Inferior parietal cortex (tissue), 1 donor: ENCODE measurements around the gene COX4I1.

ENCODE experiments used
- DNase-seq: peaks from one replicate; pipeline ENCODE4 v3.0.0-alpha.2; 2016; ENCODE audit errors: extremely low spot score

COX4I1 gene

DNA sequence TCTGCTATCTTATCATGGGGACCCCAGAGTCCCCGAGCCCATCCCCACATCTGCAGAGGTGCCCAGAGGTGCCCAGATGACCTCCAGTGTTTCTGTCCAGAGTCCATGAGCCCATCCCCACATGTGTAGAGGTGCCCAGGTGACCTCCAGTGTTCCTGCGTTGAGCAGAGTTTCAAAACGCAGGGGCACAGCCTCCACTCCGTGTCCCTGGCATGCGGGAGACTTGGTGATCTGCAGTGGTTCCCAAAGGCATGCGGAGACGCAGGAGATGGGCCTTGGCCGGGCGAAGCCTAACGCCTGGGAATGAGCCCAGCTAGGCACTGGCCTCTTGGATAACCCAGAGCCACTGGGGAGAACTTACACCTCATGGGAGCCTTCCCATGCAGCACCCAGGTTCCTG is 41.3 kb downstream of the COX4I1 start:
- DNase-seq, result no peak

DNA sequence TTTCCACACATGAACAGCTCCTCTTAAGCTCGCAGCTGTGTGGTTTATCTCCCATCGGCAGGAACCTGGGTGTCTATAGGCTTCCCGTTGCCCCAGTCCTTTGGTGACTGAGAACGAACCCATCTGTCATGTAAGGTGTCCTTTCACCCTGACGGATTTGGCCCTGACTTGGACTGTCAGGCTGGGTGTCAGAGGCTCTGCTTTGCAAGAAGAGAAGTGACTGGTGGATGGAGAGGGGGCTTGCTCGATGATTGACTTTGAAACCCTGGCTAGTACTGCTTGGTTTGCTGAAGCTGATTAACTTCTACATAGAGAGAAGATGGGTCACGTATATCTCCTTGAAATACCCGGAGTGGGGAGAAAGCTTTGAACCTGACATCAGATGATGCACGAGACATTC is 42.9 kb downstream of the COX4I1 start:
- no peak for DNase-seq

DNA sequence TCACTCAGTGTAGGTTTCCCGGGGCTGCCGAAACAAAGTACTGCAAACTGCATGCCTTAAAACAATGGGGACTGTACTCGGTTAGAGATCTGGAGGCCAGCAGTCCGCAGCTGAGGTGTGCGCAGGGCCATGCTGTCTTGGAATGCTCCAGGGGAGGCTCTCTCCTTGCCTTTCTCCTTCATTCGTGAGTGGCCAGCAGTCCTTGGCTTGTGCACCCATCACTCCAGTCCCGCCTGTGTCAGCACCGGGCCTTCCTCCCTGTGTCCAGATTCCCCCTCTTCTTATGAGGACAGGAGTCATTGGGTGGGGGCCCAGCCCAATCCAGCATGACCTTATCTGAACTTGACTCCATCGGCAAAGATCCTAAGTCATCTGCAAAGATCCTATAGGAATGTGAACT is 43.4 kb downstream of the COX4I1 start:
- DNase-seq, result no peak

DNA sequence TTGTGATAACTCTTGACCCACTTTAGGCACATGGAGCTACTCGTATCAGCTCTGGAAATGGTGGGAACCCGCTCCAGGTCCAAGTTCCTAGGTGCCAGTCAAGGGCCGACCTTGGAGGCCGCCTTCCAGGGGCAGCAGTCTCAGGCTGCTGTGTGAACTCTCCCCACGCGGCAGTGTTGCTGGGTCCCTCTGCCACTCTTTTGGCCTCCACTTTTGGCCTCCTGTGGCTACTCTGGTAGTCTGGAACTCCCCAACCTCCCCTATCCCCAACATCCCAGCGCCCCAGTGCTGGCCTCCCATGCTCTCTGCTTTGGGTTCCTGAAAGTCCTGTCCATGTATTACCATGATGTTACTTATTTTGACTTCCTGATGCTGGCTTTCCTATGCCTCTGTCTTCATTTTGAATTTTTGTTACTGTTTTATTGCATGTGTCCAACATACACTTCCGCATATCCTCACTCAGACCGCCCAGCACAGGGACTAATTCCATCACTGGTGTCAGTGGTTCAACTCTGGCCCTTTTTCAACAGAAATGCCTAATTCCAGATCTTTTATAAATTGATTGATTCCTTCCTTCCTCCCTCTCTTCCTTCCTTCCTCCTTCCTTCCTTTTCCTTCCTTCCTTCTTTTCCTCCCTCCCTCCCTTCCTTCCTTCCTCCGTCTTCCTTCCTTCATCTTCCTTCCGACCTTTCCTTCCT is 44.1 kb downstream of the COX4I1 start:
- DNase-seq, result no peak

DNA sequence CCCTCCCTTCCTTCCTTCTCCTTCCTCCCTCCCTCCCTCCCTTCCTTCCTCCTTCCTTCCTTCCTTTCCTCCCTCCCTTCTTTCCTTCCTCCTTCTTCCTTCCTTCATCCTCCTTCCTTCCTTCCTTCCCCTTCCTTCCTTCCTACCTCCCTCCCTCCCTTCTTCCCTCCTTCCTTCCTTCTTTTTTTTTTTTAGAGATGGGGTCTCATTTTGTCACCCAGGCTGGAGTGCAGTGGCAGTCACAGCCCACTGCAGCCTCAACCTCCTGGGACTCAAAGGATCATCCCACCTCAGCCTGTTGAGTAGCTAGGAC is 44.6 kb downstream of the COX4I1 start:
- no peak for DNase-seq

DNA sequence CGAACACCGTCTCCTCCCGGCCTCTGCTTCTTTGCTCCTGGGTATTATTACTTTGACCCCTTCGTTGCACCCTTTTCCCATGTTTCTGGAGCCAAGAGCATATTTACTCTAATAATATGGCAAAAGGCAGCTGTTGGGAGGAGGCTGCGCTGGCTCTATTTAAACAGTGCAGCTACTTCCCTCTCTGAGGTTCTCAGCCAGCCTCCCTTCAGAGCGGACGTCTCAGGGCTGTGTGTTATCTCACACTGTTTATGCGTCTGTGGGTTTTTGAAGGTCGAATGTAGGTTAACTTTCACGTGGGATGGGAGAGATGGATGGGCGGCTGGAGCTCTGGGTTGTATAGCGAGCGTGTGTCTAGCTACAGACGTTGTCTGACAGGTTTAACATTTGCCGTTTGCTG is 45.3 kb downstream of the COX4I1 start:
- no peak for DNase-seq

DNA sequence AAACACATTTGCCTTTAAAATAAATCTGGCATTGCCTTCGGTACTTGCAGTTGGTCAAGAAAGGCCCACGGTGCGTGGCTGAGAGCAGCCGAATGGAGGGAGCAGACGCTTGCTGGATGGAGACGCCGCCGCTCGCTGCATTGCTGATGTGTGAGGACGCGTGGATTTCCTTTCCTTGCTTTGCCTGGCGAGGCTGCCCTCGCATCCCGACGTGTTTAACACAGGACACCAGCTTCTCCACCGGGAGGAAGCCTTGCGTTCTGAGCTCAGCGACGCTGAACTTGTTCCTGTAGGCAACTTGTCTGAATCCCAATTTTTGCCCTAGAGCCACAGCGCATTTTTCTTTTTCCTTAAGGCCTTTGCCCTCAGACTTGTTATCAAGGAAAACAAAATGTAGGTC is 45.8 kb downstream of the COX4I1 start:
- DNase-seq, result no peak

DNA sequence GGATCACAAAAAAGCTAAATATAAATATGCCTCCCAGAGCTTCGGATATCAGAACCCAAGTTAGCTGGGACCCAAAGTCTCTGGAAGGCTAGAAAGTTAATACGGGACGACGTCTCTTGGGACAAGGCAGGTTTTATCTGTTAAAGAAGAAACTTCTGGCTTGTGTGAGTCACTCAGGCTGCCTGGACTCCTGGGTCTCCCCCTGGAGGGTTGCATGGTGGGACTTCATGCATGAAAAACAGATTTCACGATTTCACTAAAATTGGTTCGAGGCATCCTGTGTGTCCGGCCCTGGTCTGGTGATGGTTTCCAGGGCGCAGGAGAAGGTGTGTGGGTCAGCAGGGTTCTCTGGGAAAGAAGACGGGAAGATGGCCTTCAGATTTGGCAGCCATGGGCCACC is 47.0 kb downstream of the COX4I1 start:
- no peak for DNase-seq

DNA sequence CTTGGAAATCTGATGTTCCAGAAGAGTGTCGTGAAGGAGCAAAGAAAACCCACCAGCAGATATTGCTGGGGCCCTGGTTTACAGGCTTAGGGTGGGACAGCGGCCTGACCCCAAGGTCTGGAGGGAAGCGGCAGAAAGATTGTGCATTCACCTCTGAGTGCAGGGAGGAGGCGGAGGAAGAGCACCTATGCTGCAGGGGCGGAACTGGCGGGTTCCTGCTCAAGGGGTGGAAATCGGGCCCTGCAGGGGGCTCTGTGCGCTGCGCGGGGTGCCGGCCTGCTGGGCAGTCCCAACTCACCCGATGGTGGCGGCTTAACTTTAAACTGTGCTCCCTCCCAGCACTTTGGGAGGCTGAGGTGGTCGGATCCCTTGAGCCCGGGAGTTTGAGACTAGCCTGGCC is 47.5 kb downstream of the COX4I1 start:
- no peak for DNase-seq

DNA sequence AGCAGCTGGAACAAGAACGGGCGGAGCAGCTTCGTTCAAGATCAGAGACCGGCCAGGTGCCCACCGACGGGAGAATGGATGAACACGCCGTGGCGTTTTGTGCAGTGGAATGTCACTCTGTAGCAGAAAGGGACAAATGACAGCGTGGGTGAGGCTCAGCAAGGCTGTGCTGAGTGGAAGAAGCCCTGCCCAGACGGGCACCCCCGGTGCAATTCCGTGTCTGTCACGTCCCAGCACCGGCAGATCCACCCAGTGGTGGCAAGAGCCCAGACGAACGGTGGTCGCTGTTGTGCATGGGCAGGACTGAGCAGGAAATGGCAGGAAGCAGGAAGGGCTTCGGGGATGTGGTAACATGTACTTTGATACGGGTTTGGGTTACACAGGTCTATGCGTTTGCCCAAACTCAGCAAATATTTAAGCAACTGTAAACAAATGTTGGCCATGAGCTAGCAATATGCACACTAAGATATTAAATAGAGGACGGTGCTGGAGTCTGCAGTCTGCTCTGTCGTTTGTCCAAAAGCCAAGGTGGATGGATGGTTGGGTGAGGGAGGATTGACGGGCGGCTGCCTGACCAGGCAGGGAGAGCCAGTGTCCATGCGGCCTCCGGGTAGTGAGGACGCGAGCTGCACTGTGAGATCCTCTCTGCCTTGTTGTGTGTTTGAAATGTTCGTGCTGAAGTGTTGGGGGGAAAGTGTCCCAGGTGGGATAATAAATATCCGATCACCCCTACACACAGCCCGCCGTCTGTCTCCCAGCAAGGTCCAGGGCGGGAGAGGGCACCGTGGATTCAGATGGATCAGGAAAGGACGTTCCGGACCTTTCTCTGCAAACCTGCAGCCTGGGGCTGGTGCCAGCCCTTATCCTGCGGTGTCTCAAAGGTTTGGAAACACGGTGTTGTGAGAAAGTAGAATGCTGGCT is 48.4 kb downstream of the COX4I1 start:
- no peak for DNase-seq

DNA sequence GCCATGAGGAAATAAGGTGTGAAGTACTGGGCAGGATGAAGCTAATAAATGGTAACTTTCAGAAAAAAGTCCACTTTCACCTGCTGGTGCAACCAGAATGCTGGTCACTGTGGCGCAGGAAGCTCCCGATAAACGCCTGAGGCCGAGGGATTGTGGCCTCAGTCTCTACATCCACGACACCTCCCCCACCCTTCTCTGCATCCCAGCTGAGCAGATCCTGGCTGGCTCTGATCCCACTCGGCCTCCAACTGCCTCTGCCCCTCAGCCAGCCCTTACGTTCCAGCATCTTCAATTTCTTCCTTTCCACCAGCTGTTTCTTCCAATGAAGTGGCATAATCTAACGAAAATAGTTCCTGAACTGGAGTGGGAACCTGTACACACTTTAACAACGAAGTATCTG is 49.5 kb downstream of the COX4I1 start:
- no peak for DNase-seq

DNA sequence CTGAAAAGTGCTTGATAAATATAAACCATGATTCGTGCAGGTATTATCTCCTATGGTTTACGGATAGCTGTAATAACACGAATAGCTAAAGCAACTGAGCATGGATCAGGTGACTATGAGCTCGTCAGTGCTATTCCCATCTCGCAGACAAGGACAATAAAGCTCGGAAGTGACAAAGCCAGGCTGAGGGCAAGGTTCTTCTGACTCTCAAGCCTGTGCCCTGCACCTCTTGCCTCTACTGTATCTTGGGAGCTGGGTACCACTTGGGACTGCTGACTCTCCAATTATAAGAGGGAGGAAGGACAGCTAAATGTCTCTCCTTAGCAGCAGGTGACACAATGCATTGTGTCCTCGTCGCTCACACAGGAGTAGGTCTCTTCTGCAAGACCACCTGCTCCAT is 49.9 kb downstream of the COX4I1 start:
- DNase-seq, result no peak

DNA sequence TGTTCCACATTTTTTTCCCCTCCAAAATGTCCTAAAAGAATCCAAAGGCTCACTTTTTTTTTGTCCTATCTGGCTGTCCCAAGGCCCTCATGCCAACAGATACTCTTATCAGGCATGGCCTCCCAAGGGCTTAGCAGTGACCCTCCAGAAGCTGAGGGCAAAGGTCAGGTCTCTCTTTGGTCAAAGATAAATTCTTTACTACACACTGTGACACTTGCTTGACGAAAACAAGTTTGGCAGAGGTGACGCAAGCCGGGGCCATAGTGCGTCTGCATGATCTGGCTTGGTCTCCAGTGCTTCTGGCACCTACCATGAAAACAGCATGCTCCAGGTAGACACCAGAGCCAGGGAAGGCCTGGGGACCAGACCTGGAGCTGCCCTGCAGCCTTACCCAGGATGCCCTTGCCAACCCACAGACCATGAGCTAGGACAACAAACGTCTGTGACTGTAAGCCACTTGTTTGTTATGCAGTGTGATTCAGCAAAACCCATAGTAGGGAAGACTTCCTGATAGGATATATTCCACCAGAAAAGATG is 50.9 kb downstream of the COX4I1 start:
- no peak for DNase-seq

DNA sequence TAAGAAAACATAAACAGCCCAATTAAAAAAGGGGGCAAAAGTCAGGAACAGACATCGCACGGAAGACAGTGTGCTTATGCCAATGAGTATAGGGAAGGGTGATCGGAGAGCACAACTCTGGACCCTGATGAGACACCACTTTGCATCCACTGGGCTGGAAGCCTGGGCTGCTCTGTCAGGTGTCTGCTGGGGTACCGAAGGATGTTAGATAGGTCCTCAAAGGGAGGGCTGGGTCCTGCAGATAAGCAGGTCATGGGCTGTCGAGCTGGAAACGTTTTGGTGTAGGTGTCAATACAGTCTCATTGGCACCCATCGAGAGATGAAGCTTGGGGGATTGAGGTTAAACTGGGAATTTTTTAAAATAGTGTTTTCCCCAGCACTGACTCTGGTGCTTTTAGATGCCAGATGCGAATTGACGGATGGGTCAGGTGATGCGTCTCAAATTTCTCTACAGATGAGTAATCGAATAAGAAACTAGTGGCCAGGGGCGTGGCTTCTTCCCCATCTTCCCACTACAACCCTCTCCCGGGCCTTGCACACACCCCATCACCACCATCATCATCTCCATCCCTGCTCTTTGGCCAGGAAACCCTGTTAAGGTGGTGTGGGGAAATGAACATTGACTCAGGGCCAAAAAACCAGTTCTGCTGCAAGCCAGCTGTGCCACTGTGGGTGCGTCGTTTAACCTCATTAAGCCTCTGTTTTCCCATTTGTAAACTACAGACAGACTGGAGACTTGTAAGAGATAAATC is 51.7 kb downstream of the COX4I1 start:
- DNase-seq, result no peak

DNA sequence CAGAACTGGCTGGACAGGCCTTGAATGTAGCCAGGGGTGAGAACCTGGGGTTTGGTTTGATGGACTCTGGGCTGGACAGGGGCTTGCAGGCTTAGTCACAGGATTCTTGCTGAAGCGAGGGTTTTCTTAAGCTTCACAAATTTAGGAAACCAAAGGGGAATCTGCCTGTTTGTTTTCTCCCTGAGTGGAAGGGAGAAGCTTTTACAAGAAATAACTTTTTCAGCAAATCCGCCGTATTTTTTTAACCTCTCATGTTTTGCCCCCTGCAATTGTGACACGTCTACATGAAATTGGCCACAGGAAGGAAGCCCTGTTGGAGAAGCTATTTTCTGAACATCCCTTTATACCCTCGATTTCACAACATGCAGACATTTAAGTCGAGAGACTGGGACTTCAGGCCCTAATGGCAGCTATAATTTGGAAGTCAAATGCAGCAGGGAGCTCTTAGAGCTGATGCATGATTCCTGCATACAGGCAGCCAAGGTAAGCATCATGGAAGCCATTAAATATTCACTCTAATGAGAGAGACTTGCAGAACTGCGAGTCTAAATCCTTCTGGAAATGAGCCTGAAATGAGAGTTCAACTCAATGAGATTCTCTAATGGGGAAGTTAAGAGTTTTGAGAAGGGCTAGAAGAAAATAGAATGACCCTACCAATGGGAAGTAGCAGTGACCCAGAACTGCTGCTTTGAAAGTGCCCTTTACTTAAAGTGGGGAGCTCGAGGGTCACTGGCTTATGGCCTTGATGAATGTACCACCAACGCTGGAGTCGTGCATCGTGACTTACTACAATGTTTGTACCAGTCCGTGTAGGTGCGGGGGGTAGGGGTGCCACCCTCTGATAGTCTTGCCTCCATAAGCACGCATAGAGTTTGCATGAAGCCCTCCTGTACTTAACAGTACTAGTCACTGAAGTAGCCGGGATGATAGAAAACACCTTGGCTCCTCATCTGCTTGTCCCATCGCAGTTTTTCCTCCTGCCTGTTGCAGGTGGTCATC is 54.4 kb downstream of the COX4I1 start:
- no peak for DNase-seq

DNA sequence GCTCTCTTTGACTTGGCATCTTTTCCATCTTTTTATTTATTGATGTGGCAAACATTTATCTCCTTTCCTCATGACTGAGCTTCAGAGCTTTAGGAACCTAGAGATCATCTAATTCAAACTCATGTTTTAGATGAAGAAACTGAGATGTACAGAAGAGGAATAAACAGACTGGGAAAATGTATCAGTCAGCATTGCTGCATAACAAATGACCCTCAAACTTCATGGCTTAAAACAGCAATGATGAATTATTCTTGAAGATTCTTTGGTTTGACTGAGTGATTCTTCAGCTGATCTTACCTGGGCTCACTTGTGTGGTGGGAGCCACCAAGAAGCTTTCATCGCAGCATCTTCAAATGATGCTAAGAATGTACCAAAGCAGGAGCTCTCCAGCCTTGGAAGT is 55.4 kb downstream of the COX4I1 start:
- DNase-seq, result no peak

DNA sequence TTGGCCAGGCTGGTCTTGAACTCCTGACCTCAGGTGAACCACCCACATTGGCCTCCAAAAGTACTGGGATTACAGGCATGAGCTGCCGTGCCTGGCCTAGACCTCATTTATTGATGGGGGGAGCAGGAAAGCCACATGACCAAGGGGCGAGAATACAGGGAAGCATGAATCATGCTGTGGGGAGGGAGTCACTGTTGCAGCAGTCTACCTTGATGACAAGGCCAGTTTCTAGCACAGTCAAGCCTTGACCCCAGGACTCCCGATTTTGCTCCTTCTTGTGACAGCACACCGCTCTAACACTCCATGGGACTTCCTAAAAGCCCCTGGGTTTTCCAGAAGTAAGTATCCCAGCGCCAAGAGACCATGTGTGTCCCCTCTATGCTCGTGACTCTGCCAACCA is 56.6 kb downstream of the COX4I1 start:
- no peak for DNase-seq

DNA sequence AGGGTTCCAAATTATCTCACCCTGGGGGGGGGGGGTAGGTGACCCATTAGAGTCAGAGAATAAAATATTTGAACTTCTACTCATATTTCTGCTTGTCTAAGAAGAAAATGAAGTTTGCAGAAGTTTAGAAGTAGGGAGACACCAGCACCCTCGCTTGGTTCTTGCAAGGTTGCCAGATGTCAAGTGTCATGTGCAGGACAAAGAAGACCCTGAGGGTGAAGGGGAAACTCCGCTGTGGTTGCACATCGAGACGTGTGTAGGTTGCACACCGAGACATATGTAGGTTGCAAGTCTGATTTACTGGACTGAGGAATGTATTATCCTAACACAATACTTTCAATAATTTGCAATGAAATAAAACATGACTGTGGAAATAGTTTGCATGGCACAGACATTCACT is 57.1 kb downstream of the COX4I1 start:
- no peak for DNase-seq
